SH-SY5Y (cell line): ENCODE data around the gene OR10G3.

Experiments used
- GATA2 ChIP-seq: IDR thresholded peaks from 2 replicates; pipeline ENCODE4 v1.6.1; 2011; ENCODE audit warnings: mild to moderate bottlenecking, low read depth, low read length
- GATA3 ChIP-seq: IDR thresholded peaks from 2 replicates; pipeline ENCODE4 v1.6.1; 2011; ENCODE audit warnings: low read depth, mild to moderate bottlenecking, low read length, moderate library complexity

GRCh38 chr14:21533294-21533693 is 46.6 kb downstream of the OR10G3 start:
- TF ChIP-seq GATA2 (no peak), GATA3 (no peak)
